H1 (cell line): ENCODE measurements around the gene SOSTDC1. TPM values are rescaled to one million over a fixed set of nuclear protein-coding genes. Genes with fewer than 3 reads are reported as not detected.

Source experiments
- CTCF ChIA-PET: fragments of 300-600 bp; sonication (Branson Sonifier 250); formaldehyde crosslinking; loops from one replicate; lab custom pipeline; 2021; ENCODE audit not compliant: partially characterized antibody; lab: Charles Lee
- POLR2A ChIA-PET: fragments of 300-600 bp; sonication (Branson Sonifier 250); formaldehyde crosslinking; loops from one replicate; lab custom pipeline; 2021; ENCODE audit warnings: inconsistent platforms; ENCODE audit not compliant: partially characterized antibody; lab: Charles Lee
- DNase-seq, 2 experiments: peaks; one replicate each; pipeline versions ENCODE4 v3.0.0 to v3.0.0-alpha.2; 2010 to 2022; ENCODE audit warnings: low spot score in 2 of 2, low read depth in 1 of 2, mixed read lengths in 1 of 2
- FAIRE-seq: peaks from 2 replicates; lab custom pipeline; 2011; peaks lifted over from hg19 to GRCh38; lab: Jason Lieb, UNC
- H2AFZ ChIP-seq: 2 replicates; pipeline ENCODE4 v1.8.1; 2012; ENCODE audit warnings: low read length, inconsistent platforms
- H2AK5ac ChIP-seq: 2 replicates; pipeline ENCODE4 v1.6.1; 2013; ENCODE audit warnings: low read depth, low read length
- H2BK120ac ChIP-seq: replicated peaks from 2 replicates; pipeline ENCODE3; 2013; ENCODE audit warnings: low read depth, low read length, inconsistent platforms
- H2BK12ac ChIP-seq: 2 replicates; pipeline ENCODE4 v1.6.1; 2013; ENCODE audit warnings: low read depth, low read length
- H2BK15ac ChIP-seq: 2 replicates; pipeline ENCODE4 v1.6.1; 2013; ENCODE audit warnings: low read length
- H2BK20ac ChIP-seq: 2 replicates; pipeline ENCODE4 v1.6.1; 2013; ENCODE audit warnings: low read length
- H2BK5ac ChIP-seq: 2 replicates; pipeline ENCODE4 v1.6.1; 2013; ENCODE audit warnings: low read depth, low read length
- H3K14ac ChIP-seq: 2 replicates; pipeline ENCODE4 v1.6.1; 2013; ENCODE audit warnings: inconsistent platforms; ENCODE audit not compliant: insufficient read length
- H3K18ac ChIP-seq: 2 replicates; pipeline ENCODE4 v1.6.1; 2013; ENCODE audit warnings: low read length; ENCODE audit errors: extremely low read depth
- H3K23ac ChIP-seq: 2 replicates; pipeline ENCODE4 v1.6.1; 2013; ENCODE audit warnings: inconsistent platforms; ENCODE audit not compliant: insufficient read length
- H3K23me2 ChIP-seq: 2 replicates; pipeline ENCODE4 v1.6.1; 2013; ENCODE audit warnings: low read depth, low read length
- H3K27ac ChIP-seq: 2 replicates; pipeline ENCODE4 v1.6.1; 2011; ENCODE audit warnings: low read depth, low read length, inconsistent platforms
- H3K27me3 ChIP-seq, 4 experiments: replicated peaks in 1 of 4; 1 replicate in 1 of 4; 2 replicates in 3 of 4; pipeline versions ENCODE4 v1.6.1 to v1.8.1; 2011 to 2013; ENCODE audit warnings: low read length in 3 of 4, mild to moderate bottlenecking in 3 of 4, inconsistent platforms in 2 of 4, mixed read lengths in 2 of 4, moderate library complexity in 1 of 4; ENCODE audit not compliant: control insufficient read depth in 3 of 4, insufficient read depth in 3 of 4; ENCODE audit errors: extremely low read depth in 1 of 4
- H3K36me3 ChIP-seq, 4 experiments: 2 replicates each; pipeline versions ENCODE4 v1.6.1 to v1.8.1; 2011 to 2013; ENCODE audit warnings: mild to moderate bottlenecking in 4 of 4, low read length in 3 of 4, moderate library complexity in 2 of 4, control low read depth in 1 of 4, inconsistent platforms in 1 of 4; ENCODE audit not compliant: insufficient read depth in 4 of 4, control insufficient read depth in 2 of 4
- H3K4ac ChIP-seq: replicated peaks from 2 replicates; pipeline ENCODE3; 2013; ENCODE audit warnings: low read length, low read depth, mixed read lengths, inconsistent platforms; ENCODE audit not compliant: insufficient read length
- H3K4me1 ChIP-seq, 4 experiments: replicated peaks in 1 of 4; 1 replicate in 1 of 4; 2 replicates in 3 of 4; pipeline versions ENCODE4 v1.6.1 to v1.8.1; 2011 to 2013; ENCODE audit warnings: low read length in 3 of 4, inconsistent platforms in 2 of 4, mixed read lengths in 1 of 4; ENCODE audit not compliant: insufficient read depth in 4 of 4, control insufficient read depth in 3 of 4
- H3K4me2 ChIP-seq, 2 experiments: 2 replicates each; pipeline versions ENCODE4 v1.6.1 to v1.8.1; 2011 to 2013; ENCODE audit warnings: low read depth in 2 of 2, low read length in 2 of 2, control low read depth in 1 of 2, inconsistent platforms in 1 of 2, mild to moderate bottlenecking in 1 of 2; ENCODE audit not compliant: insufficient read depth in 1 of 2
- H3K4me3 ChIP-seq, 4 experiments: fragments of 200-600, 300-600 bp in 1 of 4; sonication (generic), shearing (Covaris generic), sonication (Bioruptor Twin) in 1 of 4; 2 replicates each; pipeline versions ENCODE4 v1.5.1 to v1.8.1; 2011 to 2016; ENCODE audit warnings: low read length in 4 of 4, low read depth in 3 of 4, control low read depth in 2 of 4, inconsistent platforms in 2 of 4, mild to moderate bottlenecking in 2 of 4, mixed read lengths in 1 of 4, moderate library complexity in 1 of 4; ENCODE audit not compliant: insufficient read depth in 2 of 4; ENCODE audit errors: extremely low read depth in 1 of 4
- H3K56ac ChIP-seq: replicated peaks from 2 replicates; pipeline ENCODE3; 2013; ENCODE audit warnings: low read depth, mild to moderate bottlenecking, mixed read lengths, low read length, inconsistent platforms; ENCODE audit not compliant: insufficient read length
- H3K79me1 ChIP-seq: 2 replicates; pipeline ENCODE4 v1.6.1; 2013; ENCODE audit warnings: low read depth, low read length, control low read depth
- H3K79me2 ChIP-seq, 2 experiments: 2 replicates each; pipeline versions ENCODE4 v1.6.1 to v1.8.1; 2012 to 2013; ENCODE audit warnings: low read length in 2 of 2, mild to moderate bottlenecking in 2 of 2, inconsistent platforms in 1 of 2; ENCODE audit not compliant: insufficient read depth in 2 of 2, control insufficient read depth in 1 of 2
- H3K9ac ChIP-seq, 4 experiments: replicated peaks in 1 of 4; 1 replicate in 1 of 4; 2 replicates in 3 of 4; pipeline versions ENCODE4 v1.6.1 to v1.8.1; 2011 to 2013; ENCODE audit warnings: low read depth in 3 of 4, low read length in 3 of 4, control low read depth in 2 of 4, mild to moderate bottlenecking in 2 of 4, moderate library complexity in 2 of 4, inconsistent platforms in 1 of 4; ENCODE audit errors: extremely low read depth in 1 of 4
- H3K9me3 ChIP-seq, 2 experiments: 2 replicates each; pipeline versions ENCODE4 v1.6.1 to v1.8.1; 2012 to 2013; ENCODE audit warnings: mild to moderate bottlenecking in 2 of 2, moderate library complexity in 2 of 2, control low read depth in 1 of 2, inconsistent platforms in 1 of 2, low read depth in 1 of 2, low read length in 1 of 2, mixed read lengths in 1 of 2; ENCODE audit not compliant: insufficient read depth in 2 of 2
- H4K20me1 ChIP-seq, 2 experiments: replicated peaks in 1 of 2; 2 replicates each; pipeline versions ENCODE3 to v1.8.1; 2011 to 2013; ENCODE audit warnings: inconsistent platforms in 2 of 2, low read length in 2 of 2, mild to moderate bottlenecking in 1 of 2; ENCODE audit not compliant: insufficient read depth in 2 of 2, control insufficient read depth in 1 of 2
- H4K5ac ChIP-seq: 2 replicates; pipeline ENCODE4 v1.6.1; 2013; ENCODE audit warnings: low read length, low read depth, mixed read lengths, inconsistent platforms; ENCODE audit not compliant: insufficient read length
- H4K8ac ChIP-seq: 2 replicates; pipeline ENCODE4 v1.8.0; 2013; ENCODE audit warnings: mild to moderate bottlenecking, moderate library complexity, low read length, inconsistent platforms; ENCODE audit not compliant: insufficient read depth; ENCODE audit errors: extremely low read depth
- H4K91ac ChIP-seq: replicated peaks from 2 replicates; pipeline ENCODE3; 2013; ENCODE audit warnings: low read length, mixed read lengths, inconsistent platforms; ENCODE audit not compliant: insufficient read length
- RBBP5 ChIP-seq: IDR thresholded peaks from 2 replicates; pipeline ENCODE4 v1.7.1; 2012; ENCODE audit warnings: low read depth, mild to moderate bottlenecking, inconsistent platforms, low read length, moderate library complexity, borderline replicate concordance
- TAF7 ChIP-seq: optimal IDR thresholded peaks from 2 replicates; pipeline ENCODE3; 2011; ENCODE audit warnings: low read depth, mild to moderate bottlenecking, inconsistent platforms, low read length, moderate library complexity, borderline replicate concordance
- WGBS, 2 experiments: shearing (Covaris generic) in 1 of 2; methylation state at CpG; one replicate each; pipeline versions ENCODE4 v1.1.6 to v1.1.7; 2013 to 2015; ENCODE audit warnings: low lambda C conversion rate in 2 of 2, mixed read lengths in 2 of 2, inconsistent platforms in 1 of 2, low coverage in 1 of 2, missing lambda C conversion rate in 1 of 2; ENCODE audit not compliant: insufficient replicate concordance in 2 of 2, insufficient coverage in 1 of 2, insufficient read length in 1 of 2; ENCODE audit errors: extremely low coverage in 1 of 2, missing lambda C conversion rate in 1 of 2; 5-methylcytosine and 5-hydroxymethylcytosine counted together
- polyA plus RNA-seq, 7 experiments: library from polyadenylated mRNA; depleted of rRNA in 3 of 7; stranded (reverse) in 5 of 7; unstranded in 2 of 7; fragments of >200 nt in 5 of 7; fragments of 200-250 nt in 2 of 7; gene quantifications; 1 replicate in 5 of 7; 2 replicates in 1 of 7; 4 replicates in 1 of 7; pipeline versions ENCODE4 v1.2.1 to v1.2.3, GENCODE V29; 2011 to 2013; ENCODE audit warnings: missing spikeins in 2 of 7, mixed read lengths in 2 of 7
- total RNA-seq: library from RNA; stranded (reverse); fragmentation: NEBNext Ultra II Directional; extraction: Animal tissue kit (Norgen Biotek cat#: 25700); gene quantifications from 2 replicates; pipeline ENCODE4 v1.2.1, GENCODE V29; 2021
- TF ChIP-seq, protein P1 (sequence below): IDR thresholded peaks from 2 replicates; pipeline ENCODE4 v1.6.1; 2011; ENCODE audit warnings: low read length, improper control_type of control experiment

SOSTDC1 gene
- total and polyA plus RNA-seq, 2 of the 8 experiments (the other 6 are each of a cell fraction or from before 2014, with no cell fraction given): 0.35 to 0.79 TPM

DNA sequence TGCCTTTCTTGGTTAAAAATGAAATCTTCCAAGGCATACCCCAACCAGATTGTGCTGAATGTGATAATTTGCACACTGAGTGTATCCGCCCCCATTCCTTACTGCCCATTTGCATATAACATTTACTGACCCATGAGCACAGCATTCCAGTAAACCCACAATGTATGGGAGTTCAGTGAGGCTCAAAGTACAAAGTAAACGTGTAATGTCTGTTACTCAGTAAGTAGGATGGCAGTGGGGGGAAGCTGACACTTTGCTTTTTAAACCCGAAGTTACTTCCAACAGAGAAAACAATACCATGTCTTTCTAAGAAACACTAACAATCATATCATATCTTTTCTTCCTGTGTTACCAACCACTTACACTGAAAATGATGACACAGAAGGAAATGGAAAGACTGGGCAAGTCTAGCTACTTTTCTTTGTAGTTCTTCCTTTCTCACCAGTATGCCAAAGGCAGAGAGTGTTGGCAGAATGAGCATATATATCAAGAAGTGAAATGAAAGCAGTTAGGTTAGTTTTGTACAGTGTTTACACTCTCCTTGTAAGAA is 27.1 kb upstream of the SOSTDC1 start:
- Histone ChIP-seq H3K18ac (no peak overlapping the region), H4K20me1 (no peaks in the 10 kb centered on the region), H3K9ac (no peak overlapping the region), H2BK12ac (no peak overlapping the region), H3K4me3 (no peak overlapping the region), H3K79me1 (no peaks in the 10 kb centered on the region), H3K14ac (no peak overlapping the region), H3K79me2 (no peaks in the 10 kb centered on the region), H3K9me3 (no peaks in the 10 kb centered on the region), H3K4me1 (no peaks in the 10 kb centered on the region), H3K23ac (no peak overlapping the region), H2BK15ac (no peak overlapping the region), H2BK120ac (no peak overlapping the region), H3K4ac (no peak overlapping the region), H3K36me3 (no peaks in the 10 kb centered on the region), H3K23me2 (no peaks in the 10 kb centered on the region), H3K4me2 (no peak overlapping the region), H2AK5ac (no peak overlapping the region), H3K27me3 (no peaks in the 10 kb centered on the region), H2BK5ac (no peak overlapping the region), H2AFZ (no peak overlapping the region), H4K91ac (no peak overlapping the region), H3K56ac (no peak overlapping the region), H3K27ac (no peak overlapping the region), H4K5ac (no peak overlapping the region), H4K8ac (no peak overlapping the region), H2BK20ac (no peak overlapping the region)
- DNase-seq: no peak
- CTCF ChIA-PET: interaction anchor here (0.6 to 0.8 kb wide), 2 partner anchors 54 to 70 kb away, joined by 3 read pairs; no protein-coding TSS in a partner anchor
- WGBS, 2 experiments: 56% methylated on average over 3 of the region's 3 CpGs; no CpG with 5 or more reads in 1 of the 2 experiments
- FAIRE-seq: no peak
- POLR2A ChIA-PET: no interaction called here
- TF ChIP-seq, protein P1, sequence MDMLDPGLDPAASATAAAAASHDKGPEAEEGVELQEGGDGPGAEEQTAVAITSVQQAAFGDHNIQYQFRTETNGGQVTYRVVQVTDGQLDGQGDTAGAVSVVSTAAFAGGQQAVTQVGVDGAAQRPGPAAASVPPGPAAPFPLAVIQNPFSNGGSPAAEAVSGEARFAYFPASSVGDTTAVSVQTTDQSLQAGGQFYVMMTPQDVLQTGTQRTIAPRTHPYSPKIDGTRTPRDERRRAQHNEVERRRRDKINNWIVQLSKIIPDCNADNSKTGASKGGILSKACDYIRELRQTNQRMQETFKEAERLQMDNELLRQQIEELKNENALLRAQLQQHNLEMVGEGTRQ: no peak
- no peak for TF ChIP-seq RBBP5
- no peak for TF ChIP-seq TAF7
